H9 (cell line): ENCODE data around the gene CDH18. TPM values are rescaled to one million over a fixed set of nuclear protein-coding genes. Genes with fewer than 3 reads are reported as not detected.

Source experiments
- DNase-seq: peaks from one replicate; pipeline ENCODE4 v3.0.0-alpha.2; 2017
- H2AFZ ChIP-seq: one replicate; pipeline ENCODE4 v1.6.1; 2013; ENCODE audit warnings: mild to moderate bottlenecking, low read length, control low read depth, moderate library complexity
- H2AK5ac ChIP-seq: 2 replicates; pipeline ENCODE4 v1.6.1; 2013; ENCODE audit warnings: low read length, control low read depth, mixed read lengths; ENCODE audit not compliant: insufficient read length
- H2BK120ac ChIP-seq: one replicate; pipeline ENCODE4 v1.6.1; 2013; ENCODE audit warnings: low read depth, mild to moderate bottlenecking, low read length, control low read depth, inconsistent platforms; ENCODE audit not compliant: poor library complexity, severe bottlenecking
- H2BK12ac ChIP-seq: 2 replicates; pipeline ENCODE4 v1.6.1; 2013; ENCODE audit warnings: low read length, control low read depth, mixed read lengths, low read depth; ENCODE audit not compliant: insufficient read length
- H2BK15ac ChIP-seq: 2 replicates; pipeline ENCODE4 v1.6.1; 2013; ENCODE audit warnings: low read depth, low read length, control low read depth
- H2BK20ac ChIP-seq: one replicate; pipeline ENCODE4 v1.6.1; 2013; ENCODE audit warnings: low read depth, mild to moderate bottlenecking, low read length, control low read depth, inconsistent platforms; ENCODE audit not compliant: poor library complexity, severe bottlenecking
- H2BK5ac ChIP-seq: 2 replicates; pipeline ENCODE4 v1.6.1; 2013; ENCODE audit warnings: low read length, control low read depth, mixed read lengths; ENCODE audit not compliant: insufficient read length
- H3K14ac ChIP-seq: 2 replicates; pipeline ENCODE4 v1.6.1; 2013; ENCODE audit warnings: low read length, control low read depth; ENCODE audit not compliant: insufficient read depth
- H3K18ac ChIP-seq: 2 replicates; pipeline ENCODE4 v1.6.1; 2013; ENCODE audit warnings: low read depth, mild to moderate bottlenecking, mixed read lengths, low read length, control low read depth; ENCODE audit not compliant: insufficient read length
- H3K23ac ChIP-seq: 2 replicates; pipeline ENCODE4 v1.6.1; 2013; ENCODE audit warnings: low read length, control low read depth, mixed read lengths, low read depth; ENCODE audit not compliant: insufficient read length
- H3K23me2 ChIP-seq: 2 replicates; pipeline ENCODE4 v1.6.1; 2013; ENCODE audit warnings: low read depth, mild to moderate bottlenecking, mixed read lengths, low read length, control low read depth; ENCODE audit not compliant: insufficient read length, poor library complexity, severe bottlenecking
- H3K27ac ChIP-seq: 2 replicates; pipeline ENCODE4 v1.5.1; 2013; ENCODE audit warnings: low read length, control low read depth, mixed read lengths, low read depth; ENCODE audit not compliant: insufficient read length
- H3K27me3 ChIP-seq: 2 replicates; pipeline ENCODE4 v1.6.1; 2013; ENCODE audit warnings: low read length, control low read depth, inconsistent platforms; ENCODE audit not compliant: insufficient read depth
- H3K4ac ChIP-seq: 2 replicates; pipeline ENCODE4 v1.6.1; 2013; ENCODE audit warnings: low read depth, mild to moderate bottlenecking, control low read depth, inconsistent platforms, low read length, moderate library complexity
- H3K4me1 ChIP-seq: 2 replicates; pipeline ENCODE4 v1.6.1; 2013; ENCODE audit warnings: low read length, control low read depth, inconsistent platforms; ENCODE audit not compliant: insufficient read depth
- H3K4me2 ChIP-seq: 2 replicates; pipeline ENCODE4 v1.6.1; 2013; ENCODE audit warnings: low read length, control low read depth, mixed read lengths; ENCODE audit not compliant: insufficient read length, insufficient read depth
- H3K56ac ChIP-seq: 2 replicates; pipeline ENCODE4 v1.6.1; 2013; ENCODE audit warnings: low read depth, mild to moderate bottlenecking, mixed read lengths, low read length, control low read depth; ENCODE audit not compliant: insufficient read length
- H3K79me1 ChIP-seq: 2 replicates; pipeline ENCODE4 v1.6.1; 2013; ENCODE audit warnings: low read depth, mild to moderate bottlenecking, moderate library complexity, low read length, control low read depth, inconsistent platforms; ENCODE audit not compliant: insufficient read depth, poor library complexity, severe bottlenecking
- H3K79me2 ChIP-seq: 2 replicates; pipeline ENCODE4 v1.6.1; 2013; ENCODE audit warnings: low read length, control low read depth, inconsistent platforms; ENCODE audit not compliant: insufficient read depth
- H3K9ac ChIP-seq: 2 replicates; pipeline ENCODE4 v1.6.1; 2013; ENCODE audit warnings: low read length, control low read depth, mixed read lengths; ENCODE audit not compliant: insufficient read length; ENCODE audit errors: extremely low read depth
- H3K9me3 ChIP-seq: one replicate; pipeline ENCODE4 v1.6.1; 2013; ENCODE audit warnings: low read depth, low read length, inconsistent platforms; ENCODE audit not compliant: control insufficient read depth
- H3T11ph ChIP-seq: one replicate; pipeline ENCODE4 v1.6.1; 2013; ENCODE audit warnings: mild to moderate bottlenecking, low read length, control low read depth, inconsistent platforms
- H4K20me1 ChIP-seq: one replicate; pipeline ENCODE4 v1.6.1; 2013; ENCODE audit not compliant: control insufficient read depth, insufficient read length, insufficient read depth
- H4K5ac ChIP-seq: 2 replicates; pipeline ENCODE4 v1.6.1; 2013; ENCODE audit warnings: low read depth, mild to moderate bottlenecking, mixed read lengths, low read length, control low read depth; ENCODE audit not compliant: insufficient read length
- H4K8ac ChIP-seq: replicated peaks from 2 replicates; pipeline ENCODE4 v1.6.1; 2013; ENCODE audit warnings: low read length, control low read depth, mixed read lengths, low read depth; ENCODE audit not compliant: insufficient read length
- H4K91ac ChIP-seq: 2 replicates; pipeline ENCODE4 v1.6.1; 2013; ENCODE audit warnings: low read depth, mild to moderate bottlenecking, moderate library complexity, mixed read lengths, low read length, control low read depth; ENCODE audit not compliant: insufficient read length
- H3K27ac Mint-ChIP-seq, 3 experiments: 2 replicates in 2 of 3; 3 replicates in 1 of 3; pipeline ENCODE4 v1.8.0; 2020 to 2021; ENCODE audit warnings: mixed read lengths in 3 of 3, mild to moderate bottlenecking in 1 of 3, moderate library complexity in 1 of 3
- H3K27me3 Mint-ChIP-seq: 2 replicates; pipeline ENCODE4 v1.8.0; 2021; ENCODE audit warnings: low read depth, mild to moderate bottlenecking, moderate library complexity, mixed read lengths
- H3K36me3 Mint-ChIP-seq, 3 experiments: 2 replicates in 2 of 3; 3 replicates in 1 of 3; pipeline ENCODE4 v1.8.0; 2020 to 2021; ENCODE audit warnings: low read depth in 3 of 3, mixed read lengths in 3 of 3; ENCODE audit not compliant: insufficient read depth in 1 of 3
- H3K4me1 Mint-ChIP-seq, 2 experiments: 2 replicates each; pipeline ENCODE4 v1.8.0; 2020; ENCODE audit warnings: mixed read lengths in 2 of 2
- H3K4me3 Mint-ChIP-seq, 2 experiments: 2 replicates in 1 of 2; 3 replicates in 1 of 2; pipeline ENCODE4 v1.8.0; 2020 to 2021; ENCODE audit warnings: mild to moderate bottlenecking in 2 of 2, mixed read lengths in 2 of 2, moderate library complexity in 1 of 2
- H3K9me3 Mint-ChIP-seq, 2 experiments: 2 replicates in 1 of 2; 3 replicates in 1 of 2; pipeline ENCODE4 v1.8.0; 2020; ENCODE audit warnings: mild to moderate bottlenecking in 2 of 2, mixed read lengths in 2 of 2, moderate library complexity in 1 of 2
- WGBS: extraction: QIAGEN DNeasy Blood & Tissue Kit; methylation state at CpG from one replicate; pipeline ENCODE4 v1.1.7; 2013; ENCODE audit warnings: missing lambda C conversion rate, low lambda C conversion rate, mixed read lengths; ENCODE audit not compliant: insufficient read length; ENCODE audit errors: extremely low coverage; 5-methylcytosine and 5-hydroxymethylcytosine counted together
- total RNA-seq: library from RNA; stranded (reverse); gene quantifications from 2 replicates; pipeline ENCODE4 v1.2.1, GENCODE V29; 2021
- TF ChIP-seq, protein P1 (sequence below): fragments of 200-600 bp; sonication (generic); conservative IDR thresholded peaks from 3 replicates; pipeline ENCODE4 v1.8.0; 2021; ENCODE audit warnings: antibody characterized with exemption, mild to moderate bottlenecking

CDH18 gene
- total RNA-seq, 1 experiment from 2014 or later = not detected

DNA sequence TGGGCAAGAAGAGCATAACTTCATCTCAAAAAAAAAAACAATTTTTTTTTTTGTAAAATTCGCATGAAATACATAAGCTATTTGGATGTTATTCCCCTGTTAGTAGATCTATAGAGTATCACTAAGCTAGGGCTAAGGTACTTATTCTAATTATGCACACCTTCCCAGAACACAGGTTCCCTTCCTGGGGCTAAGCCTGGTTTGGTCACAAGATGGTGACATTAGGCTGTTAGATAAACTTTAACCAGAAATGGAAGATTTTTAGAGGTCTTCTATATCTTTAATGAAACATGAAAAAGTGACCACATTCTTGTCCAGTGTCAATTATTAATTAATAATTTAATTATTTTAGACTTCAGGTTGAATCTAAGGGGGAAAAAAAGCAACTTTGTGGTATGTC is 433.5 kb downstream of the CDH18 start:
- Histone ChIP-seq H2BK20ac (no peak overlapping the region), H3K4ac (no peak overlapping the region), H4K20me1 (no peaks in the 10 kb centered on the region), H4K8ac (no peak overlapping the region), H3K9me3 (no peaks in the 10 kb centered on the region), H2AK5ac (no peak overlapping the region), H3K14ac (no peak overlapping the region), H3K79me2 (no peaks in the 10 kb centered on the region), H3K4me2 (no peak overlapping the region), H4K5ac (no peak overlapping the region), H3K27me3 (no peaks in the 10 kb centered on the region), H3K56ac (no peak overlapping the region), H2AFZ (no peak overlapping the region), H3T11ph (no peak overlapping the region), H4K91ac (no peak overlapping the region), H2BK5ac (no peak overlapping the region), H3K18ac (no peak overlapping the region), H2BK12ac (no peak overlapping the region), H3K9ac (no peak overlapping the region), H3K23ac (no peak overlapping the region), H3K23me2 (no peaks in the 10 kb centered on the region), H2BK120ac (no peak overlapping the region), H3K27ac (no peak overlapping the region), H2BK15ac (no peak overlapping the region), H3K4me1 (no peaks in the 10 kb centered on the region), H3K79me1 (no peaks in the 10 kb centered on the region)
- Mint-ChIP-seq H3K4me1 (no peaks in the 10 kb centered on the region), H3K9me3 (peaks cover 0 to 2% of the 10 kb centered on the region in 2 experiments; a peak in 1 of 5 replicates), H3K27me3 (no peaks in the 10 kb centered on the region), H3K4me3 (no peak overlapping the region), H3K27ac (no peak overlapping the region), H3K36me3 (no peaks in the 10 kb centered on the region)
- no CpG with 5 or more reads among the region's 1 CpG for WGBS
- DNase-seq = no peak
- TF ChIP-seq, protein P1, sequence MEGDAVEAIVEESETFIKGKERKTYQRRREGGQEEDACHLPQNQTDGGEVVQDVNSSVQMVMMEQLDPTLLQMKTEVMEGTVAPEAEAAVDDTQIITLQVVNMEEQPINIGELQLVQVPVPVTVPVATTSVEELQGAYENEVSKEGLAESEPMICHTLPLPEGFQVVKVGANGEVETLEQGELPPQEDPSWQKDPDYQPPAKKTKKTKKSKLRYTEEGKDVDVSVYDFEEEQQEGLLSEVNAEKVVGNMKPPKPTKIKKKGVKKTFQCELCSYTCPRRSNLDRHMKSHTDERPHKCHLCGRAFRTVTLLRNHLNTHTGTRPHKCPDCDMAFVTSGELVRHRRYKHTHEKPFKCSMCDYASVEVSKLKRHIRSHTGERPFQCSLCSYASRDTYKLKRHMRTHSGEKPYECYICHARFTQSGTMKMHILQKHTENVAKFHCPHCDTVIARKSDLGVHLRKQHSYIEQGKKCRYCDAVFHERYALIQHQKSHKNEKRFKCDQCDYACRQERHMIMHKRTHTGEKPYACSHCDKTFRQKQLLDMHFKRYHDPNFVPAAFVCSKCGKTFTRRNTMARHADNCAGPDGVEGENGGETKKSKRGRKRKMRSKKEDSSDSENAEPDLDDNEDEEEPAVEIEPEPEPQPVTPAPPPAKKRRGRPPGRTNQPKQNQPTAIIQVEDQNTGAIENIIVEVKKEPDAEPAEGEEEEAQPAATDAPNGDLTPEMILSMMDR = peak; percentile 48; the same call in 2 of the 3 replicates
